H1 (cell line): ENCODE data around the gene PHC3. TPM values are rescaled to one million over a fixed set of nuclear protein-coding genes. Genes with fewer than 3 reads are reported as not detected.

Source experiments
- CHD7 ChIP-seq: fragments of 300-600 bp; sonication (generic); IDR thresholded peaks from 2 replicates; pipeline ENCODE4 v1.7.1; 2012; ENCODE audit warnings: low read length, moderate library complexity, mild to moderate bottlenecking, inconsistent platforms; ENCODE audit not compliant: insufficient replicate concordance
- EGR1 ChIP-seq: IDR thresholded peaks from 2 replicates; pipeline ENCODE4 v1.6.1; 2011; ENCODE audit warnings: low read depth, low read length, borderline replicate concordance
- RAD21 ChIP-seq, 2 experiments: IDR thresholded peaks in 1 of 2; conservative IDR thresholded peaks in 1 of 2; 2 replicates each; pipeline ENCODE4 v1.6.1; 2011; ENCODE audit warnings: low read depth in 2 of 2, low read length in 2 of 2, improper control_type of control experiment in 1 of 2, inconsistent platforms in 1 of 2, mild to moderate bottlenecking in 1 of 2, moderate library complexity in 1 of 2
- SIN3A ChIP-seq, 2 experiments: IDR thresholded peaks in 1 of 2; conservative IDR thresholded peaks in 1 of 2; 2 replicates each; pipeline ENCODE4 v1.6.1; 2011 to 2012; ENCODE audit warnings: low read length in 2 of 2, improper control_type of control experiment in 1 of 2, low read depth in 1 of 2, mild to moderate bottlenecking in 1 of 2
- polyA plus RNA-seq, 7 experiments: library from polyadenylated mRNA; depleted of rRNA in 3 of 7; stranded (reverse) in 5 of 7; unstranded in 2 of 7; fragments of >200 nt in 5 of 7; fragments of 200-250 nt in 2 of 7; gene quantifications; 1 replicate in 5 of 7; 2 replicates in 1 of 7; 4 replicates in 1 of 7; pipeline versions ENCODE4 v1.2.1 to v1.2.3, GENCODE V29; 2011 to 2013; ENCODE audit warnings: missing spikeins in 2 of 7, mixed read lengths in 2 of 7
- total RNA-seq: library from RNA; stranded (reverse); fragmentation: NEBNext Ultra II Directional; extraction: Animal tissue kit (Norgen Biotek cat#: 25700); gene quantifications from 2 replicates; pipeline ENCODE4 v1.2.1, GENCODE V29; 2021

Gene PHC3
- total and polyA plus RNA-seq, 2 of the 8 experiments (the other 6 are each of a cell fraction or from before 2014, with no cell fraction given): 26.4 to 29.2 TPM

GRCh38 chr3:170098753-170099152 lies 82.8 kb downstream of the PHC3 start (continued):
- no peak for TF ChIP-seq CHD7
- TF ChIP-seq RAD21 (IDR thresholded peaks at IDR 0.05 in 1 of 2, conservative IDR thresholded peaks at IDR 0.05 in 1 of 2; ENCODE audit: low read depth in 2 of 2, low read length in 2 of 2): no peak
- TF ChIP-seq SIN3A (conservative IDR thresholded peaks at IDR 0.05 in 1 of 2, IDR thresholded peaks at IDR 0.05 in 1 of 2; ENCODE audit: low read depth in 1 of 2, low read length in 2 of 2): no peak
- no peak for TF ChIP-seq EGR1
